Measurements from ENCODE around the gene EIF4A3.

GRCh38 chr17:80182118-80182844 lies 35.4 kb upstream of the EIF4A3 start:
- TF ChIP-seq POLR2AphosphoS5 (IDR thresholded peaks at IDR 0.05; ENCODE audit: low read depth, low read length) (no peak), TCF12 (IDR thresholded peaks at IDR 0.05) (no peak)
- TF ChIP-seq, protein P1, sequence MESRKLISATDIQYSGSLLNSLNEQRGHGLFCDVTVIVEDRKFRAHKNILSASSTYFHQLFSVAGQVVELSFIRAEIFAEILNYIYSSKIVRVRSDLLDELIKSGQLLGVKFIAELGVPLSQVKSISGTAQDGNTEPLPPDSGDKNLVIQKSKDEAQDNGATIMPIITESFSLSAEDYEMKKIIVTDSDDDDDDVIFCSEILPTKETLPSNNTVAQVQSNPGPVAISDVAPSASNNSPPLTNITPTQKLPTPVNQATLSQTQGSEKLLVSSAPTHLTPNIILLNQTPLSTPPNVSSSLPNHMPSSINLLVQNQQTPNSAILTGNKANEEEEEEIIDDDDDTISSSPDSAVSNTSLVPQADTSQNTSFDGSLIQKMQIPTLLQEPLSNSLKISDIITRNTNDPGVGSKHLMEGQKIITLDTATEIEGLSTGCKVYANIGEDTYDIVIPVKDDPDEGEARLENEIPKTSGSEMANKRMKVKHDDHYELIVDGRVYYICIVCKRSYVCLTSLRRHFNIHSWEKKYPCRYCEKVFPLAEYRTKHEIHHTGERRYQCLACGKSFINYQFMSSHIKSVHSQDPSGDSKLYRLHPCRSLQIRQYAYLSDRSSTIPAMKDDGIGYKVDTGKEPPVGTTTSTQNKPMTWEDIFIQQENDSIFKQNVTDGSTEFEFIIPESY (IDR thresholded peaks at IDR 0.05; ENCODE audit: borderline replicate concordance, low read depth): no peak
